ENCODE results near the gene TRAT1.

TRAT1 gene

DNA sequence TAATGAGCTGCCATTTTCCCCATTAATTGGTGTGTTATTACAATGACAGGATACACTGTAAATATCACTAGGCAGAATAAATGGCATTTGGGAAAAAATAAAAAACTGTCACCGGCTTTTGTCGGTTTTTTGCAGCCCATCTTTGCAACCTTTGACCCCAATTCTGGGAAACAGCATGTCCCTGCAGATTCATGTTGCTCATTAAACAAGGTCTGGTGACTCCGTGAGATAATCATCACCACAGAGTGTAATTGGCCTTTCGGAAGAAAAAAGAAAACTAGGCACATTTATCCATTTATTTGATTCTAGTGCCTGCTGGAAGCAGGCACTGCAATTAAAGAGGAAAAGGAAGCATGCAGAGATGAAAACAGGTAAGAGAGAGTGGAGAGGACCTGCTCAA lies 64.5 kb downstream of the TRAT1 start:
- DNase-seq (ENCODE audit: insufficient read length, low spot score) (no peak), FAIRE-seq (no peak)
- TF ChIP-seq POLR2A (IDR thresholded peaks at IDR 0.05; ENCODE audit: low read depth, low read length) = no peak

DNA sequence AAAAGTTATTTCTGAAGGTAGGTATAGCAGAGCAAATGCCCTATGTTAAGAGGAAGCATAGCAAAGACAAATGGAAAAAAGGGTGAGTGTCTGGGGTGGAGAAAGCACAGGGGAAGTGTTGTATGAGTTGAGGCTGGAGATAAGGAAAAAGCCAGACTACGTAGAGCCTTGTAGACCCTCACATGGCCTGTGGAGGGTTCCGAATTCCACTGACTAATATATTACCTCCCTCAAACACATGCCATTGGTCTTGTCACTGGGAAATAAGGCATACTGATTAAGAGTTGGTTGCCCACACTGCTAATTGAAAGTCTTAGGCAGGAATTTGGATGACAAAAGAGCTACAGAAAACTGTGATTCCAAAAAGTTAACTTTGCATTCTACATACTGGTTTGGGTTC lies 65.2 kb downstream of the TRAT1 start:
- DNase-seq (ENCODE audit: insufficient read length, low spot score) = no peak
- TF ChIP-seq POLR2A (IDR thresholded peaks at IDR 0.05; ENCODE audit: low read depth, low read length) = no peak

DNA sequence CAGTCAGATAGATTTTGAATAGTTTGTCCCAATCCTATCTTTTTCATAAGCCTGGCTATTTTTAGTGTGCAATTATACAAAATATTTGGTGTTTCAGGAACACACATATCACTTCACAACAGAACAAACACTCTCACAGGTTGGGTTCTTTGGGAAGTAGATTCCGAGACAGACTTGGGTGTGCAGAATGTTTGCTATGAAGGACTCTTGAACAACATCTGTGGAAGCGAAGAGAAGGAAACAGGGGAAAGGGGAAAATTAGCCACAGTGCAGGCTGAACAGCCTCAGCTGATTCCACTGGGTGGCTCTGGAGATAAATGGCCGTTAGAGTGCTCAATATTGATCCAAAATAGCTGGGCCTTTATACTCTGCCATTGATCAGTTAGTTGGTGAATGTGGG lies 69.2 kb downstream of the TRAT1 start:
- TF ChIP-seq POLR2A (IDR thresholded peaks at IDR 0.05; ENCODE audit: low read depth, low read length) = no peak
- DNase-seq (ENCODE audit: insufficient read length, low spot score) (no peak), FAIRE-seq (no peak)

More for the DNA sequence above, 65.2 kb downstream of the TRAT1 start:
- FAIRE-seq = no peak

DNA sequence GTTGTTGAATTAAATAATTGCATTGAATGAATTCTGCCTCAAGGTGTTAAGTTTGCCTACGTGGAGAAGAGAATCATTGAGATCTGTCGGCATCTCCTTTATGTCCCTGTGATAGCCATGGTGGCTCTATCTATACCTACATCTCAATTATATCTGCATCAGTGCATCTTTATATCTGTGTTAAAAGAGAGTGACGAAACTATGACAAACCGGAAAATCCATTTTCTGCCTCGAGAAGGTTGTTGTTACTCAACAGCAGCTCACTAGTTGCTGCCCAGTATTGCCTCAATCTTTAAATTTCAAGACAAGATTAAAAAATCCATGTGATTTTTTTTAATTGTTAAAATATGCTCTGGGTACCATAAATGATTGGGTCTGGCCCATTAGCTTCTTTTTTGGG lies 72.4 kb downstream of the TRAT1 start:
- TF ChIP-seq POLR2A (IDR thresholded peaks at IDR 0.05; ENCODE audit: low read depth, low read length) = no peak
- DNase-seq (ENCODE audit: insufficient read length, low spot score) = no peak
- FAIRE-seq = no peak

DNA sequence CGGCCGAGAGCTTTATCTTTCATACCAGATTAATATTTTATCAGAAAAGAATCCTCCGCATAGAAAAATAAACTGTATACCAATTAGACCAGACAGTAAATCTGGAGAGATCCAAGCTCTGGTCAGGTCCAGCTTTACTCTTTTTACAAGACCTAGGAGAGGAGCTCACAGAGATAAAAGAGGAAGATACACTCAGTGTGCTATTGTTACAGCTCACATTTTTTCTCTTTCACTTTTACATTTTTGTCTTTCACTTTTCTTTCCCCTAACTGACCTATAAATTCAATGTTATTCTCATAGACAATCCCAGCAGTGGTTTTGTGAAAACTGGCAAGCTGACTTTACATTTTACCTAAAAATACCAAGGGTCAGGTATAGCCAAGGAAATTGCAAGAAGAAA lies 75.3 kb downstream of the TRAT1 start:
- DNase-seq (ENCODE audit: insufficient read length, low spot score) (no peak), FAIRE-seq (no peak)
- TF ChIP-seq POLR2A (IDR thresholded peaks at IDR 0.05; ENCODE audit: low read depth, low read length) = no peak

DNA sequence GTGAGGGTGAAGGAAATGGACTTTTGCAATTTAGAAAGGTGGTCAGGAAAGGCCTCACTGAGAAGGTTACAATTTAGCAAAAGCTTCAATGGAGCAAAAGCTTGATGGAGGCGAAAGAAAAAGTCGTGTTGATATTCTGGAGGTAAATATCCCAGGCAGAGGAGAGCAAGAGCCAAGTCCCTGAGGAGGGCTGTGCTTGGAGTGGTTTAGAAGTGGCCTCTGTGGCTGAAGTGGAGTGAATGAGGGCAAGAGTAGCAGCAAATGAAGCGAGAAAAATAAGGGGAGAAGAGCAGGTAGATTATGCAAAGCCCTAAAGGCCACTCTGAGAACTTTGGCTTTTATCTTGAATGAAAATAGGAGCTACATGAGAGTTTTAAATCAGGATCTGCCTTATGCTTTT lies 76.9 kb downstream of the TRAT1 start:
- DNase-seq (ENCODE audit: insufficient read length, low spot score) = no peak
- FAIRE-seq = no peak
- no peak for TF ChIP-seq POLR2A (IDR thresholded peaks at IDR 0.05; ENCODE audit: low read depth, low read length)
